ENCODE measurements around the gene MMP2. TPM values are rescaled to one million over a fixed set of nuclear protein-coding genes. Genes with fewer than 3 reads are reported as not detected.

MMP2 gene
- total RNA-seq, 1 experiment from 2014 or later, result 1.5 TPM

DNA sequence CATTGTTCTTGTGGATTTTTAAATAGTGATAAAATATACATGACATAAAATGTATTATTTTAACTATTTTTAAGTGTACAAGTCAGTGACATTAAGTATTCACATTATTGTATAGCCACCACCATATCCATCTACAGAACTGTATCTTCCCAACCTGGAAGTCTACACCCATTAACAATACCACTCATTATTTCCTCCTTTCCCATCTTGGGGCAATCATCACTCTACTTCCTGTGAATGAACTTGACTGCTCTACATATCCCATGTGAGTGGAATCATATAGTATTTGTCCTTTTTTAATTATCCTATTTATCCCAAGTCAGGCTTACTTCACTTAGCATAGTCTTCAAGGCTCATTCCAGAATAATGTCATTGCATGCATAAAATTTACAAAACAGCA, 40.7 kb upstream of the MMP2 start:
- TF ChIP-seq POLR2AphosphoS5 (IDR thresholded peaks at IDR 0.05; ENCODE audit: low read depth, low read length) (no peak), SP1 (IDR thresholded peaks at IDR 0.05; ENCODE audit: low read depth) (no peak), SIN3A (IDR thresholded peaks at IDR 0.05; ENCODE audit: low read depth) (no peak), CEBPB (IDR thresholded peaks at IDR 0.05; ENCODE audit: low read depth) (no peak), EZH2phosphoT487 (IDR thresholded peaks at IDR 0.05; ENCODE audit: borderline replicate concordance) (no peak), JUND (IDR thresholded peaks at IDR 0.05) (no peak), TCF7L2 (IDR thresholded peaks at IDR 0.05; ENCODE audit: borderline replicate concordance, extremely low read depth, insufficient read depth, insufficient read length) (no peak), CBX3 (IDR thresholded peaks at IDR 0.05; ENCODE audit: low read depth) (no peak)
- TF ChIP-seq, protein P1, sequence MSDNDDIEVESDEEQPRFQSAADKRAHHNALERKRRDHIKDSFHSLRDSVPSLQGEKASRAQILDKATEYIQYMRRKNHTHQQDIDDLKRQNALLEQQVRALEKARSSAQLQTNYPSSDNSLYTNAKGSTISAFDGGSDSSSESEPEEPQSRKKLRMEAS (IDR thresholded peaks at IDR 0.05), result no peak
- TF ChIP-seq, protein P2, sequence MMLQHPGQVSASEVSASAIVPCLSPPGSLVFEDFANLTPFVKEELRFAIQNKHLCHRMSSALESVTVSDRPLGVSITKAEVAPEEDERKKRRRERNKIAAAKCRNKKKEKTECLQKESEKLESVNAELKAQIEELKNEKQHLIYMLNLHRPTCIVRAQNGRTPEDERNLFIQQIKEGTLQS (IDR thresholded peaks at IDR 0.05), result no peak
- TF ChIP-seq, protein P3, sequence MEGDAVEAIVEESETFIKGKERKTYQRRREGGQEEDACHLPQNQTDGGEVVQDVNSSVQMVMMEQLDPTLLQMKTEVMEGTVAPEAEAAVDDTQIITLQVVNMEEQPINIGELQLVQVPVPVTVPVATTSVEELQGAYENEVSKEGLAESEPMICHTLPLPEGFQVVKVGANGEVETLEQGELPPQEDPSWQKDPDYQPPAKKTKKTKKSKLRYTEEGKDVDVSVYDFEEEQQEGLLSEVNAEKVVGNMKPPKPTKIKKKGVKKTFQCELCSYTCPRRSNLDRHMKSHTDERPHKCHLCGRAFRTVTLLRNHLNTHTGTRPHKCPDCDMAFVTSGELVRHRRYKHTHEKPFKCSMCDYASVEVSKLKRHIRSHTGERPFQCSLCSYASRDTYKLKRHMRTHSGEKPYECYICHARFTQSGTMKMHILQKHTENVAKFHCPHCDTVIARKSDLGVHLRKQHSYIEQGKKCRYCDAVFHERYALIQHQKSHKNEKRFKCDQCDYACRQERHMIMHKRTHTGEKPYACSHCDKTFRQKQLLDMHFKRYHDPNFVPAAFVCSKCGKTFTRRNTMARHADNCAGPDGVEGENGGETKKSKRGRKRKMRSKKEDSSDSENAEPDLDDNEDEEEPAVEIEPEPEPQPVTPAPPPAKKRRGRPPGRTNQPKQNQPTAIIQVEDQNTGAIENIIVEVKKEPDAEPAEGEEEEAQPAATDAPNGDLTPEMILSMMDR (IDR thresholded peaks at IDR 0.05 in 2 of 3, conservative IDR thresholded peaks at IDR 0.05 in 1 of 3; ENCODE audit: borderline replicate concordance in 1 of 3, insufficient read depth in 1 of 3, low read depth in 2 of 3, low read length in 2 of 3), result no peak
- TF ChIP-seq, protein P4, sequence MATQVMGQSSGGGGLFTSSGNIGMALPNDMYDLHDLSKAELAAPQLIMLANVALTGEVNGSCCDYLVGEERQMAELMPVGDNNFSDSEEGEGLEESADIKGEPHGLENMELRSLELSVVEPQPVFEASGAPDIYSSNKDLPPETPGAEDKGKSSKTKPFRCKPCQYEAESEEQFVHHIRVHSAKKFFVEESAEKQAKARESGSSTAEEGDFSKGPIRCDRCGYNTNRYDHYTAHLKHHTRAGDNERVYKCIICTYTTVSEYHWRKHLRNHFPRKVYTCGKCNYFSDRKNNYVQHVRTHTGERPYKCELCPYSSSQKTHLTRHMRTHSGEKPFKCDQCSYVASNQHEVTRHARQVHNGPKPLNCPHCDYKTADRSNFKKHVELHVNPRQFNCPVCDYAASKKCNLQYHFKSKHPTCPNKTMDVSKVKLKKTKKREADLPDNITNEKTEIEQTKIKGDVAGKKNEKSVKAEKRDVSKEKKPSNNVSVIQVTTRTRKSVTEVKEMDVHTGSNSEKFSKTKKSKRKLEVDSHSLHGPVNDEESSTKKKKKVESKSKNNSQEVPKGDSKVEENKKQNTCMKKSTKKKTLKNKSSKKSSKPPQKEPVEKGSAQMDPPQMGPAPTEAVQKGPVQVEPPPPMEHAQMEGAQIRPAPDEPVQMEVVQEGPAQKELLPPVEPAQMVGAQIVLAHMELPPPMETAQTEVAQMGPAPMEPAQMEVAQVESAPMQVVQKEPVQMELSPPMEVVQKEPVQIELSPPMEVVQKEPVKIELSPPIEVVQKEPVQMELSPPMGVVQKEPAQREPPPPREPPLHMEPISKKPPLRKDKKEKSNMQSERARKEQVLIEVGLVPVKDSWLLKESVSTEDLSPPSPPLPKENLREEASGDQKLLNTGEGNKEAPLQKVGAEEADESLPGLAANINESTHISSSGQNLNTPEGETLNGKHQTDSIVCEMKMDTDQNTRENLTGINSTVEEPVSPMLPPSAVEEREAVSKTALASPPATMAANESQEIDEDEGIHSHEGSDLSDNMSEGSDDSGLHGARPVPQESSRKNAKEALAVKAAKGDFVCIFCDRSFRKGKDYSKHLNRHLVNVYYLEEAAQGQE (IDR thresholded peaks at IDR 0.05; ENCODE audit: low read depth), result no peak
- TF ChIP-seq, protein P5, sequence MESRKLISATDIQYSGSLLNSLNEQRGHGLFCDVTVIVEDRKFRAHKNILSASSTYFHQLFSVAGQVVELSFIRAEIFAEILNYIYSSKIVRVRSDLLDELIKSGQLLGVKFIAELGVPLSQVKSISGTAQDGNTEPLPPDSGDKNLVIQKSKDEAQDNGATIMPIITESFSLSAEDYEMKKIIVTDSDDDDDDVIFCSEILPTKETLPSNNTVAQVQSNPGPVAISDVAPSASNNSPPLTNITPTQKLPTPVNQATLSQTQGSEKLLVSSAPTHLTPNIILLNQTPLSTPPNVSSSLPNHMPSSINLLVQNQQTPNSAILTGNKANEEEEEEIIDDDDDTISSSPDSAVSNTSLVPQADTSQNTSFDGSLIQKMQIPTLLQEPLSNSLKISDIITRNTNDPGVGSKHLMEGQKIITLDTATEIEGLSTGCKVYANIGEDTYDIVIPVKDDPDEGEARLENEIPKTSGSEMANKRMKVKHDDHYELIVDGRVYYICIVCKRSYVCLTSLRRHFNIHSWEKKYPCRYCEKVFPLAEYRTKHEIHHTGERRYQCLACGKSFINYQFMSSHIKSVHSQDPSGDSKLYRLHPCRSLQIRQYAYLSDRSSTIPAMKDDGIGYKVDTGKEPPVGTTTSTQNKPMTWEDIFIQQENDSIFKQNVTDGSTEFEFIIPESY (IDR thresholded peaks at IDR 0.05; ENCODE audit: extremely low read depth, insufficient replicate concordance, low read length), result no peak
- no peaks in the 10 kb centered on the region for H4K20me1 ChIP-seq (ENCODE audit: insufficient read depth)
- peaks cover 62% of the 10 kb centered on the region for H3K27me3 ChIP-seq (ENCODE audit: insufficient read depth, low read length)
- H3K27ac ChIP-seq (ENCODE audit: low read depth, low read length), result no peak overlapping the region
- no peak overlapping the region for H2AFZ ChIP-seq (ENCODE audit: low read depth, low read length, poor library complexity, severe bottlenecking)
- ChIA-PET POLR2A (no interaction called here), CTCF (no interaction called here), RAD21 (ENCODE audit: low non-redundant PET in 1 of 2, low total read pairs in 2 of 2, uncharacterized antibody in 2 of 2, unreplicated experiment in 2 of 2) (no interaction called here)
- no peak for ATAC-seq
- H3K4me1 ChIP-seq (ENCODE audit: control insufficient read depth in 1 of 2, insufficient read depth in 2 of 2, low read length in 2 of 2), result no peaks in the 10 kb centered on the region
- no peak overlapping the region for H3K4me2 ChIP-seq (ENCODE audit: low read length)
- H3K79me2 ChIP-seq (ENCODE audit: insufficient read depth, low read length), result no peaks in the 10 kb centered on the region
- no peak overlapping the region for H3K4me3 ChIP-seq (replicated peaks in 1 of 2; ENCODE audit: low read depth in 1 of 2, low read length in 2 of 2)
- no peaks in the 10 kb centered on the region for H3K9me2 ChIP-seq (ENCODE audit: insufficient read depth)
- DNase-seq (ENCODE audit: low read depth, low spot score), result no peak
- no peaks in the 10 kb centered on the region for H3K36me3 ChIP-seq (ENCODE audit: control insufficient read depth in 1 of 2, insufficient read depth in 2 of 2, low read length in 2 of 2)
- no peaks in the 10 kb centered on the region for H3K9me3 ChIP-seq (ENCODE audit: control insufficient read depth in 1 of 2, insufficient read depth in 1 of 2, low read depth in 1 of 2, low read length in 2 of 2)
- intact Hi-C loops (cut with micrococcal nuclease), result no loop called here
- no TSS peak for BruUV-seq (replicated peaks)
- H3K9ac ChIP-seq (ENCODE audit: low read length), result no peak overlapping the region
